ENCODE results near the gene PRKCE. TPM values are rescaled to one million over a fixed set of nuclear protein-coding genes. Genes with fewer than 3 reads are reported as not detected.

The PRKCE gene
- total and polyA plus RNA-seq, 3 experiments from 2014 or later, result 3.1 to 9.6 (median 7.9) TPM

GRCh38 chr2:45937990-45938389, 286.5 kb downstream of the PRKCE start:
- Mint-ChIP-seq H3K27ac (no peak overlapping the region), H3K4me3 (no peak overlapping the region), H3K4me1 (no peaks in the 10 kb centered on the region), H3K36me3 (peaks cover 0 to 8% (median 0%) of the 10 kb centered on the region in 3 donors), H3K27me3 (peaks cover 0 to 2% of the 10 kb centered on the region in 2 donors), H3K9me3 (no peaks in the 10 kb centered on the region)
- ChIA-PET POLR2A (no interaction called here), CTCF (no interaction called here)
- no peak overlapping the region for H3K4me3 ChIP-seq (ENCODE audit: low read length)
- H3K27ac ChIP-seq (ENCODE audit: low read depth, low read length), result no peak overlapping the region
- no peaks in the 10 kb centered on the region for H3K27me3 ChIP-seq (ENCODE audit: insufficient read depth, low read length, poor library complexity, severe bottlenecking)
- H3K36me3 ChIP-seq (ENCODE audit: insufficient read depth, low read length), result no peaks in the 10 kb centered on the region
- H3K9me3 ChIP-seq (ENCODE audit: low read length), result no peaks in the 10 kb centered on the region
- no peaks in the 10 kb centered on the region for H3K4me1 ChIP-seq (ENCODE audit: insufficient read depth, low read length)
- no peak for DNase-seq

- no peak overlapping the region for H3K27ac ChIP-seq (ENCODE audit: low read depth, low read length)
- H3K27me3 ChIP-seq (ENCODE audit: insufficient read depth, low read length, poor library complexity, severe bottlenecking), result no peaks in the 10 kb centered on the region
- CTCF ChIA-PET, result no interaction called here
Measured at GRCh38 chr2:45938649-45939511, 287.4 kb downstream of the PRKCE start.

GRCh38 chr2:45941531-45942236, 290.2 kb downstream of the PRKCE start:
- no peaks in the 10 kb centered on the region for H3K36me3 ChIP-seq (ENCODE audit: insufficient read depth, low read length)
- Mint-ChIP-seq H3K36me3 (peaks cover 0 to 8% (median 2%) of the 10 kb centered on the region in 3 donors), H3K4me3 (no peak overlapping the region), H3K9me3 (no peaks in the 10 kb centered on the region), H3K27me3 (no peaks in the 10 kb centered on the region), H3K4me1 (no peaks in the 10 kb centered on the region), H3K27ac (peak overlapping the region in 1 of 8 donors; percentile 6)
- no peak overlapping the region for H3K27ac ChIP-seq (ENCODE audit: low read depth, low read length)
- POLR2A ChIA-PET, result no interaction called here
- no peaks in the 10 kb centered on the region for H3K9me3 ChIP-seq (ENCODE audit: low read length)
- no peak overlapping the region for H3K4me3 ChIP-seq (ENCODE audit: low read length)
- DNase-seq, result no peak
- H3K4me1 ChIP-seq (ENCODE audit: insufficient read depth, low read length), result no peaks in the 10 kb centered on the region
- H3K27me3 ChIP-seq (ENCODE audit: insufficient read depth, low read length, poor library complexity, severe bottlenecking), result no peaks in the 10 kb centered on the region
- CTCF ChIA-PET, result no interaction called here

More at GRCh38 chr2:45938649-45939511, 287.4 kb downstream of the PRKCE start:
- POLR2A ChIA-PET, result no interaction called here
- no peaks in the 10 kb centered on the region for H3K9me3 Mint-ChIP-seq
- Histone ChIP-seq H3K4me3 (ENCODE audit: low read length) (no peak overlapping the region), H3K4me1 (ENCODE audit: insufficient read depth, low read length) (no peaks in the 10 kb centered on the region), H3K9me3 (ENCODE audit: low read length) (no peaks in the 10 kb centered on the region), H3K36me3 (ENCODE audit: insufficient read depth, low read length) (no peaks in the 10 kb centered on the region)
- H3K4me3 Mint-ChIP-seq, result no peak overlapping the region
- H3K4me1 Mint-ChIP-seq, result no peaks in the 10 kb centered on the region
- DNase-seq, result no peak
- no peak overlapping the region for H3K27ac Mint-ChIP-seq
- H3K36me3 Mint-ChIP-seq, result peaks cover 0 to 8% (median 0%) of the 10 kb centered on the region in 3 donors
- H3K27me3 Mint-ChIP-seq, result peaks cover 0 to 2% of the 10 kb centered on the region in 2 donors

GRCh38 chr2:45942237-45942738, 290.8 kb downstream of the PRKCE start:
- H3K4me1 ChIP-seq (ENCODE audit: insufficient read depth, low read length), result no peaks in the 10 kb centered on the region
- H3K36me3 Mint-ChIP-seq, result peaks cover 0 to 8% (median 2%) of the 10 kb centered on the region in 3 donors
- no peak overlapping the region for H3K27ac ChIP-seq (ENCODE audit: low read depth, low read length)
- no peak overlapping the region for H3K4me3 Mint-ChIP-seq
- H3K9me3 Mint-ChIP-seq, result no peaks in the 10 kb centered on the region
- DNase-seq, result no peak
- ChIA-PET POLR2A (no interaction called here), CTCF (no interaction called here)
- H3K4me1 Mint-ChIP-seq, result no peaks in the 10 kb centered on the region
- H3K9me3 ChIP-seq (ENCODE audit: low read length), result no peaks in the 10 kb centered on the region
- H3K4me3 ChIP-seq (ENCODE audit: low read length), result no peak overlapping the region
- H3K27me3 Mint-ChIP-seq, result no peaks in the 10 kb centered on the region
- H3K36me3 ChIP-seq (ENCODE audit: insufficient read depth, low read length), result no peaks in the 10 kb centered on the region
- H3K27ac Mint-ChIP-seq, result no peak overlapping the region
- H3K27me3 ChIP-seq (ENCODE audit: insufficient read depth, low read length, poor library complexity, severe bottlenecking), result no peaks in the 10 kb centered on the region

GRCh38 chr2:45943219-45944044, 292.0 kb downstream of the PRKCE start:
- Mint-ChIP-seq H3K27ac (no peak overlapping the region), H3K36me3 (peaks cover 0 to 7% (median 2%) of the 10 kb centered on the region in 3 donors), H3K4me3 (no peak overlapping the region), H3K27me3 (no peaks in the 10 kb centered on the region), H3K4me1 (no peaks in the 10 kb centered on the region), H3K9me3 (no peaks in the 10 kb centered on the region)
- no peak overlapping the region for H3K4me3 ChIP-seq (ENCODE audit: low read length)
- CTCF ChIA-PET, result no interaction called here
- no peaks in the 10 kb centered on the region for H3K9me3 ChIP-seq (ENCODE audit: low read length)
- no peaks in the 10 kb centered on the region for H3K27me3 ChIP-seq (ENCODE audit: insufficient read depth, low read length, poor library complexity, severe bottlenecking)
- POLR2A ChIA-PET, result no interaction called here
- no peak overlapping the region for H3K27ac ChIP-seq (ENCODE audit: low read depth, low read length)
- H3K36me3 ChIP-seq (ENCODE audit: insufficient read depth, low read length), result no peaks in the 10 kb centered on the region
- no peaks in the 10 kb centered on the region for H3K4me1 ChIP-seq (ENCODE audit: insufficient read depth, low read length)
- no peak for DNase-seq

- Mint-ChIP-seq H3K4me3 (no peak overlapping the region), H3K27ac (no peak overlapping the region), H3K27me3 (no peaks in the 10 kb centered on the region), H3K36me3 (peaks cover 0 to 2% (median under 1%) of the 10 kb centered on the region in 3 donors), H3K4me1 (no peaks in the 10 kb centered on the region), H3K9me3 (no peaks in the 10 kb centered on the region)
- POLR2A ChIA-PET, result no interaction called here
- Histone ChIP-seq H3K27ac (ENCODE audit: low read depth, low read length) (no peak overlapping the region), H3K4me1 (ENCODE audit: insufficient read depth, low read length) (no peaks in the 10 kb centered on the region), H3K27me3 (ENCODE audit: insufficient read depth, low read length, poor library complexity, severe bottlenecking) (no peaks in the 10 kb centered on the region), H3K4me3 (ENCODE audit: low read length) (no peak overlapping the region), H3K36me3 (ENCODE audit: insufficient read depth, low read length) (no peaks in the 10 kb centered on the region), H3K9me3 (ENCODE audit: low read length) (no peaks in the 10 kb centered on the region)
- CTCF ChIA-PET, result no interaction called here
- no peak for DNase-seq
Measured at GRCh38 chr2:45944074-45944473, 292.6 kb downstream of the PRKCE start.

- H3K4me1 Mint-ChIP-seq, result peaks cover 0 to 1% (median 0%) of the 10 kb centered on the region in 3 donors
- H3K36me3 Mint-ChIP-seq, result peaks cover 0 to 2% (median 0%) of the 10 kb centered on the region in 3 donors
- H3K4me3 Mint-ChIP-seq, result no peak overlapping the region
- no peak for DNase-seq
- H3K27ac Mint-ChIP-seq, result peak overlapping the region in 2 of 8 donors; percentile 48 to 66
- no peaks in the 10 kb centered on the region for H3K27me3 ChIP-seq (ENCODE audit: insufficient read depth, low read length, poor library complexity, severe bottlenecking)
- H3K27ac ChIP-seq (ENCODE audit: low read depth, low read length), result no peak overlapping the region
- no peaks in the 10 kb centered on the region for H3K9me3 Mint-ChIP-seq
- no peaks in the 10 kb centered on the region for H3K9me3 ChIP-seq (ENCODE audit: low read length)
- H3K27me3 Mint-ChIP-seq, result no peaks in the 10 kb centered on the region
- H3K4me3 ChIP-seq (ENCODE audit: low read length), result no peak overlapping the region
- ChIA-PET CTCF (no interaction called here), POLR2A (no interaction called here)
- no peaks in the 10 kb centered on the region for H3K36me3 ChIP-seq (ENCODE audit: insufficient read depth, low read length)
- no peaks in the 10 kb centered on the region for H3K4me1 ChIP-seq (ENCODE audit: insufficient read depth, low read length)
Measured at GRCh38 chr2:45945302-45945717, 293.8 kb downstream of the PRKCE start.
